GM21390 (cell line): Measurements from ENCODE around the gene KPNA6.
A peak's percentile ranks its signal among the peaks of the same experiment; 100 is the strongest.

Experiments used
- ATAC-seq: cut with Tn5 transposase; IDR thresholded peaks from one replicate; pipeline ENCODE4 v1.9.1; 2021; ENCODE audit not compliant: unreplicated experiment

The KPNA6 gene

DNA sequence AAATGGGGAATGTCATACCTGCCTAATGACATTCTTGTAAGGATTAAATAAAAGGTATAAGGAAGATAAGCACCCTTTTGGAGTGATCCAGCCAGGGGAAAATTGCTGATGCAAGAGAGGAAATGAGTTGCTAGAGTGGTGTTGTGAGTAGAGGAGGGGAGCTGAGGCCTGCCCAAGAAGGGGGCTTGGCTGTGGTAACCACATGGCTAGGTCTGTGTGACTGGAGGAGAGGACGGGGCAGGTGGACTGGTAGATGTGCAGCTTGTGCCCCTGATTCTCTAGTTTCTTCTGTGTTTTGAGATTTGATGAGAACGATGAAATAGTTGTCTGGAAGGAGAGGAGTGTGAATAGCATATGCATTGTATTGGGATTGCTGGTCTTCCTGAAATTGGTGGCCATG, 78.2 kb downstream of the KPNA6 start:
- ATAC-seq: no peak

DNA sequence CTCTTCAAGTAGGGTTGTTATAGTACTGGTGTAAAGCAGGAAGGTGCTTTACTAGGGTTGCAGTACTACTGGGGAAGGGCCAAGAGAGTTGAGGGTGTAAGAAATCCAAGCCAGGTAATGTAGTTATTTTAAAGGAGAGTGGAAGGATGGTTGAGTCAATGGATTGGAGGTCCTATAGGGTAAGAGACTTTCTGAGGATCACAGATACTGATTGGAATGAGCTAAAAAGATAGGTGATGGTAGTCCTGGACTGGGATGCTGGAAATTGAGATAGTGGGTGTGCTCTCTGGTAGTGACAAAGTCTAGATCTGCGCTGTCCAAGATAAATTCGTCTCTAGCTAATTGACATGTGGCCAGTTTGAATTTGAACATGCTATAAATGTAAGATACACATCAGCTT, 78.6 kb downstream of the KPNA6 start:
- ATAC-seq: no peak

DNA sequence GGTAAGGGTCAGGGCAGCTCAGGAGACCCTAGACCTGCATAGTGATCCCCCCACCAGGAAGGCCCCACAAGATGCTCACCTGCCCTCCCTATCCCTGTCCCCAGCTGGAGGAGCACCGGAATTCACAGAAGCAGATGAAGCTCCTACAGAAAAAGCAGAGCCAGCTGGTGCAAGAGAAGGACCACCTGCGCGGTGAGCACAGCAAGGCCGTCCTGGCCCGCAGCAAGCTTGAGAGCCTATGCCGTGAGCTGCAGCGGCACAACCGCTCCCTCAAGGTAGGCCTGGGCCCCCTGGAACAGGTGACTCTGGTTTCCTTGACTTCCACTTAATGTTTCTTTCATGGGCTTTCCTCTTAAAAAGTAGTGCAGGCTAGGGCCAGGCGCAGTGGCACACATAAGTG, 80.0 kb downstream of the KPNA6 start:
- ATAC-seq: no peak

DNA sequence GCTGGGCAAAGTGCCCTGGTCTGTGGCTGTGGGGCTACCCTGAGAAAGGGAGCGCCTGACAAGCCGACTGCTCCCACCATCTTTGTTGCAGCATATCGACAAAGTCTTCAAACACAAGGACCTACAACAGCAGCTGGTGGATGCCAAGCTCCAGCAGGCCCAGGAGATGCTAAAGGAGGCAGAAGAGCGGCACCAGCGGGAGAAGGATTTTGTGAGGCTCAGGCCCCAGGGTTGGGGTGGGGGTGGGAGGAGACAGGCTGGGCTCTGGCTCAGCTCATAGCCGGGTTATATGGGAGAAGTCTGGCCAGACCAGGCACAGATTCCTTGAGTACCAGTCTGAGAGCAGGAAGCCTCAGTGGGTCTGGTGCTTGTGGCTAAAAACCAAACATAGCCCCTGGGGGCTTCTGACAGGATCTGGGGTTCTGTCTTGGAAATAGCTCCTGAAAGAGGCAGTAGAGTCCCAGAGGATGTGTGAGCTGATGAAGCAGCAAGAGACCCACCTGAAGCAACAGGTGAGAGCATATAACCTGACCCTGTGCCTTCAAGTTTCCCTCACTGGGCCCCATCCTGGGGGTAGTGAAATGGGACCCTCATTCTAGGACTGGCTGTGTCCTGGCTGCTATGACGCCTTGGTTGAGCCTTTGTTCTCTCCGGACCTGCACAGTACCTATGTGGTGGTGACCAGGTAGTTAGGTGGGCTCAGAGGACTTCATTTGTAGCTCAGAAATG, 84.5 kb downstream of the KPNA6 start:
- no peak for ATAC-seq

DNA sequence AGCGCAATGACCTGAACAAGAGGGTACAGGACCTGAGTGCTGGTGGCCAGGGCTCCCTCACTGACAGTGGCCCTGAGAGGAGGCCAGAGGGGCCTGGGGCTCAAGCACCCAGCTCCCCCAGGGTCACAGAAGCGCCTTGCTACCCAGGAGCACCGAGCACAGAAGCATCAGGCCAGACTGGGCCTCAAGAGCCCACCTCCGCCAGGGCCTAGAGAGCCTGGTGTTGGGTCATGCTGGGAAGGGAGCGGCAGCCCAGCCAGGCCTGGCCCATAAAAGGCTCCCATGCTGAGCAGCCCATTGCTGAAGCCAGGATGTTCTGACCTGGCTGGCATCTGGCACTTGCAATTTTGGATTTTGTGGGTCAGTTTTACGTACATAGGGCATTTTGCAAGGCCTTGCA, 87.1 kb downstream of the KPNA6 start:
- no peak for ATAC-seq

DNA sequence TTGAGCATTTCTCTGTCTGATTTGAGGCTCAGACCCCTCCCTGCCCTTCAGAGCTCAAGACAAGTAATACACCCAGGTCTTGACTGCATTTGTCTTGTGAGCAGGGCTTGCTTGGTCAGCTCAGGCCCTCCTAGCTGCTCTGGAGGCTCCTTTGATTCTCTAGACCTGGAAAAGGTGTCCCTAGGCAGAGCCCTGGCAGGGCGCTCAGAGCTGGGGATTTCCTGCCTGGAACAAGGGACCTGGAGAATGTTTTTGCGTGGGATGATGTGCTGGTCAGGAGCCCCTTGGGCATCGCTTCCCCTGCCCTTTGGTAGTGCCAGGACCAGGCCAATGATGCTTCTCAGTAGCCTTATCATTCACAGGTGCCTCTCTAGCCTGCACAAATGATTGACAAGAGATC, 87.7 kb downstream of the KPNA6 start:
- no peak for ATAC-seq

DNA sequence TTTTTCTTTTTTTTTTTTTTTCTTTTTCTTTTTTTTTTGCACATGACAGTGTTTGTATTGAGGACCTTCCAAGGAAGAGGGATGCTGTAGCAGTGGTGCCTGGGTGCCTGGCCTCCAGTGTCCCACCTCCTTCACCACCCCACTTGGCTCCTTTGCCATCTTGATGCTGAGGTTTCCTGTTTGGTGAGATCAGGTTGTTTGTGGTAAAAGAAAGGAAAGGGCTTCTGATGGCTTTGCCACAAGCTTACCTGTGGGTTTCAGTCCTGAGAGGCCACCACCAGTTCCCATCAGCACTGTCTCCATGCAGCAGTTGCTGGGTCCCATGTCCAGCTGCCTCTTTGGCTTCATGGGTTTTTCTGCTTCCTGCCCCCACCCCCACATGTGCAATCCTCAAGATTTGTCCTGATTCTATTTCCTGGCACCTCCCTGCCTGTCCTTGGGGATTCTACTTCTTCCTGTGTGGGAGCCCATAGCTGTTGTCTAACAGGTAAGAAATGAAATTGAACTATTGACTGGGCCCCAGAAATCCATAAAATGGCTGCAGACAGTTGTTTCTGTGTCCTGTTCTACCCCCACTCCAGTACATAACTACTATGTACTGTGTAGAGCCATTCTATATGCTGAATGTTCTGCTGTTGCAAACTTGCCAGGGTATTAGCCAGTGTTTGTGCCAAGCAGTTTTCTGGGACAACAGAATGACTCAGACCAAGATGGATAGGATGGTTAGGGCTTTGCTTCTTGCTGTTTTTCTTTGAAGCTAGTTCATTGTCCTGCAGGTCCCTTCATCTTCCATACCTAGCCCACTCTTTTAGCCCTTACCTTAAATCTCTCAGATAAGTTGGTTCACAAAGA, 88.3 kb downstream of the KPNA6 start:
- ATAC-seq: no peak

DNA sequence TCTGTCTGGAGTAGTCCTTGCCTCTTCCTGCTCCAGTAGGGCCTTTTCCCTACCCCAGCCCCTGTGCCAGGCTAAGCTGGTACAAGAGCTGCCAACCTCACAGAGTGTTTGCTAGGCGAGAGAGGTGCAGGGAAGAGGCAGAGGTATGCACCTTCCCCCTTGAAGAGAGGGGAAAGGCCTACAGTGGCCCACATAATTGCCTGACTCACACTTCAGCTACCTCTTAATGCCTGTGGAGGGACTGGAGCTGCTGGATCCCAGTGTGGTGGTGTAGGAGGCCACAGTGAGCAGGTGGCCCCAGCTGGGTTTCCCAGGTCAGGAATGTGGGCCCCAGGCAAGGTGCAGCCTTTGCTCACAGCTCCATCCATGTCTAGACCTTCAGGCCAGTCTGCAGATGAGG, 89.2 kb downstream of the KPNA6 start:
- no peak for ATAC-seq

DNA sequence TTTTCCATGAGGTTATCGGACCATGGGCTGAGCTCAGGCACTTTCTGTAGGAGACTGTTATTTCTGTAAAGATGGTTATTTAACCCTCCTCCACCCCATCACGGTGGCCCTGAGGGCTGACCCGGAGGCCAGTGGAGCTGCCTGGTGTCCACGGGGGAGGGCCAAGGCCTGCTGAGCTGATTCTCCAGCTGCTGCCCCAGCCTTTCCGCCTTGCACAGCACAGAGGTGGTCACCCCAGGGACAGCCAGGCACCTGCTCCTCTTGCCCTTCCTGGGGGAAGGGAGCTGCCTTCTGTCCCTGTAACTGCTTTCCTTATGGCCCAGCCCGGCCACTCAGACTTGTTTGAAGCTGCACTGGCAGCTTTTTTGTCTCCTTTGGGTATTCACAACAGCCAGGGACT, 90.0 kb downstream of the KPNA6 start:
- ATAC-seq: no peak

DNA sequence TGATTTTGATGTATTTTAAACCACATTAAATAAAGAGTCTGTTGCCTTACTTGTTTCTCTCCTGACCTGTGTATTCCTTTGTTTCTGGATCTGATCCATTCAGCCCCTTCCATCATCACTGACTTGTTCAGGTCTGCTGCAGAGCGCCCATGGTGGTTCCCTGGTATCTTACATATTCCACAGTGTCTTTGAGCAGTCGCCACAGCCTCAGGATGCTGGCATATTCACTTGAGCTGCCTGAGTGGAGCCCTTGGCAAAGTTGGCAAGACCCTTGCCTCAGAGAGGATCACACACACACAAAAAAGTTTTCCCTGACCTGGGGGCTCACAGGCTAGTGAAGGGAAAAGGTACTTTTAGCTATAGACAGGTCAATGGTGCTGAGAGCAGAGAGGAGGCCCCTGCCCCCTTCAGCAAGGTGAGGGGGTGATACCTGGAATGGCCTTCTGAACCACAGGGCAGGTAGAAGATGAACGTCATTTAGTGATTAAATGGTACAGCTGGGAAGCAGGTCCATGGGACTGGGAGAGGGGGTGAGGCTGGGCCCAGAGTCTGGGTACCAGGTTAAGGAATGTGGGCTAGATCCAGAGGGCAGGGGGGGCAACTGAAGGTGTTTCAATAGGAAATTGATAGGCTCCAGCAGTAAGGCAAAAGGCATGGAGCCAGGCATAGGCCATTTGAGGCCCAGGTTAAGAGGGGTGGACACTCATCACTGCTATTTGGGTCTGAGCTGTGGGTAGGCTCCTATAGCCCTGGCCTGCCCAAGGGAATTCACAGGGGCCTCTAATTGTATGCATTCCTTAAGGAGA, 90.6 kb downstream of the KPNA6 start:
- ATAC-seq: no peak

DNA sequence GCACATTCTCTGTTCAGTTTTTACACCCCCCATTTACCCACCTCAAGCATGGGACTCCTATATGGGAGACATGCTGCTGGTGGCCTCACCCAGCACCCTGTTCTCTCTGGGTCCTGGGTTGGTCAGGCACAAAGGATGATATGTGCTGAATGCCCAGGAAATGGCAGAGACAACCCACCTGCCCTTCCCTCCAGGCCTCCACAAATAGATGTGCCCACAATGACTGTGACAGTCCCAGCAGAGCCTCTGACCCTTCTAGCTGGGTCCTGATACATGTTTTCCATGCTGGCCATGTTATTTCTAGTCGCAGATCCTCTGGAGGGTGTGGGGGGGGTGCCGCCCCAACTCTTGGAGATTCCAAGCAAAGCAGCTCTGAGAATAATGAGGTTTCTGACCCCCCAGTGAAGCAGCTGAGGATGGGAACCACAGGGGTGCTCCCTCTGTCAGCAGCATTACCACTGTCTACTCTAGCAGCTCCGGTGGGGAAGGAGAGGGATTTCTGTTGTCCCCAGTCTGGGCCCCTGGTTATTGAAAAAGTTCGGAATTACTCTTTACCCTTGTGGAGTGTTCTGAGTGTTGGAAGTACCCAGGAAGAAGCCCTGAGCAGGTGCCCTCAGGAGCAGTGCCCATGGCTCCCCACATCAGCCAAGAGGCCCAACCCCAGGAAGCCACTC, 91.3 kb downstream of the KPNA6 start:
- no peak for ATAC-seq

DNA sequence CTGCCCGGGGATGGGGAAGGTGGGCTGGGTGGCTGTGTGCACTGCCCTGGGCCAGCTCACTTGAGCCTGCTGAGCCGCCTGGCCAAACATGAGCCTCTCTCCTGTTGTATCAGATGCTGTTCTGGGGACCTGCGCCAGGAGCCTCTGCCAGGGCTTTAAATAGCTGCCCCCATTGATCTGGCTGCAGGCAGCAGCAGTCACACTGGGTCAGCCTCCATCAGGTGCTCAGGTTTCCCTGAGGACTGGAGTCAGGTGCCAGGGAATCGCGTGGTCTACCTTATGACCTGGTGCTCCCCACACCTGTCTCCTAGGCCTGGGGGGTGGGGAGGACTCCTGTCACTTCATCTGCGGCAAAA, 91.8 kb downstream of the KPNA6 start:
- no peak for ATAC-seq

DNA sequence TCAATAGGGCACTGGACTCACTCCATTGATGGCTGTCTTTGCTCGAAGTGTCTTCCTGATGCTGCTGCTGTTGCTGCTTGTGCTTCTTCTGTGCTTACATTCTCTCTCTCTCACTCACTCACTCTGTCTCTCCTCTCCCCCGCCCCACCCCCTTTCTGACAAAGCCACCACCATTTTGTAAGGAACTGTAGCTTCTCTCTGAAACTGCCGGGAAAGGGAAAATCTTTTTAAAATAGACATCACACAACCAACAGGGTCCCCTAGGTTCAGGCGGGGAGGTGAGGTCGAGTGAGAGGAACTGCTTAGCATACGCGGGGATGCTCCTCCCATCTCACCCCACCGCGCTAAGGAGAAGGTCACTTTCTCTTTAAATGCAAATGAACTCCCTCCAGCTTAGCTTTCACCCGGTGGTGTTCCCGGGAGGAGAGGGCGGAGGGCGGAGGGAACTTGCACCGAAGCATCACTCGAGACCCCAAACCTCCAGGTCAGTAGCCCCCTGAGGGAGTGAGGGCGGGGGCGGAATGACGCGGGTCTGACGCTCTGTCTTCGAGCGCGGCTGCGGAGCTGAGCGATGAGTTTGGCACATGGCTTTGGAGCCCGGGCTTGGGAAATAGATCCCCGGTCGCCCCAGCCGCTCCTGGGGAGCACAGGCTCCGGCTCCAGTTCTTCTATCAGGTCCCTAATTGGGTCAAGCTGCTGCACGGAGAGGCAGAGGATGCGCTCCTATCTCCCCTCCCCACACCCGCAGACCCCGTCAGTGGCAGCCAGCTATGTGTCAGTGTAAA, 92.6 kb downstream of the KPNA6 start, which contains the start of gene CCDC28B:
CCDC28B (plus strand) TSS at position 370 of the 785 bp plus-strand sequence. CDS start 1,341 bp downstream, outside the sequence.
- ATAC-seq: peak; percentile 24

DNA sequence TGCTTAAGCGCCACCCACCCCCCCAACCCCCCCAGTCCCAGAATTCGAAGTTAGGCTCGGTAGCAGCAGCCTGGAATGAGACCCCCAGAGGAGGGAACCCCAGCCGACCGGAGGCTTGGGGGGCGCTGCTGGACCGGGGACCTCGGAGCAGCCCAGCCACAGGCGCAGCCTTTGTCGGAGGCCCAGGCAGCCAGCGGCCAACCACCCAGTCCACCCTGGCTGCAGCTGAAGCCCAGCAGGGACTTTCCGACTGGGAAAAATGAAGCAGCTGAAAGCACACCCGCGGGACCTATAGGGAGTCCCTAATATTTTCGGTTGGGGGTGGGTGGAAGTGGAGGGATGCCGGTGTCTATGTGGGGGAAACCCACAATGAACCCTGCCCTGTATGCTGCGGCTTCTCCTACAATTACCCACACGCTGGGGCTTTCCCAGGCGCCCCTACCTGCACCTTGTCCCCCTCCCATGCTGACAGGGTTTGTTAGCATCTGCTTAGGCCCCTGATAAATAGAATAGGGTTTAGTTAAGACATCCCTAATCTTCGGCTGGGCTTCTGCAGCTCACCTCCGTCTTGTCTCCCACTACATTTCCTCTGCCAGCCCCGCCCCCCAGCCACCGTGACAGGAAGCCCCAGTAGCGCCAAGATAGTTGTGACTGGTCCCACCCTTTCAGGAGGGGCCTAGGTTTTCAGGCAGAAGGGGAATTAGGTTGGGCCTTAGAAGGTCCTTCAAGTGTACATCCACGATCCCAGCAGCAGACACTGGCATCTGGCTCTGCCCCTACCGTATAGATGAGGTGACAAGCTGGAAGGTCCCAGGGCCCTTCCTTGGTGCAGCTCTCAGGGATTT, 93.4 kb downstream of the KPNA6 start:
- ATAC-seq: peak; percentile 39

DNA sequence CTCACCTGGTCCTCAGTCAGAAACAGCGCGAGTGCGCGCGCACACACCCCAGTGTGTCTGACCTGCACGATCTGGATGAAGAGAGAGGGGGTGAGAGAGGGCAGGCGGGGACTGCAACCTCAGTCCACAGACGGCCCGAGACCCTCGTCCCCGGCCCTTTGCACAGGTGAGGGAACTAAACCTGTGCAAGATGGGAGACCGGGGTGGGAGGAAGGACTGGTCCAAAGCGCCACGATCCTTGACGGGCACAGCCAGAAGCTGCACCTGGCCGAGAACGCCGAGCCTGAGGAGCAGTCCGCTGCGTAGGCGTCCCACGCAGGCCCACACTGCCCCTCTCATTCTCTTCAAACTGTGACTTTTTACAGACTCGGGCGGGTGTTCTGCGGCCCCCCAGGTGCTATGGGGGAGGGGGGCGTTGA, 97.1 kb downstream of the KPNA6 start:
- no peak for ATAC-seq

DNA sequence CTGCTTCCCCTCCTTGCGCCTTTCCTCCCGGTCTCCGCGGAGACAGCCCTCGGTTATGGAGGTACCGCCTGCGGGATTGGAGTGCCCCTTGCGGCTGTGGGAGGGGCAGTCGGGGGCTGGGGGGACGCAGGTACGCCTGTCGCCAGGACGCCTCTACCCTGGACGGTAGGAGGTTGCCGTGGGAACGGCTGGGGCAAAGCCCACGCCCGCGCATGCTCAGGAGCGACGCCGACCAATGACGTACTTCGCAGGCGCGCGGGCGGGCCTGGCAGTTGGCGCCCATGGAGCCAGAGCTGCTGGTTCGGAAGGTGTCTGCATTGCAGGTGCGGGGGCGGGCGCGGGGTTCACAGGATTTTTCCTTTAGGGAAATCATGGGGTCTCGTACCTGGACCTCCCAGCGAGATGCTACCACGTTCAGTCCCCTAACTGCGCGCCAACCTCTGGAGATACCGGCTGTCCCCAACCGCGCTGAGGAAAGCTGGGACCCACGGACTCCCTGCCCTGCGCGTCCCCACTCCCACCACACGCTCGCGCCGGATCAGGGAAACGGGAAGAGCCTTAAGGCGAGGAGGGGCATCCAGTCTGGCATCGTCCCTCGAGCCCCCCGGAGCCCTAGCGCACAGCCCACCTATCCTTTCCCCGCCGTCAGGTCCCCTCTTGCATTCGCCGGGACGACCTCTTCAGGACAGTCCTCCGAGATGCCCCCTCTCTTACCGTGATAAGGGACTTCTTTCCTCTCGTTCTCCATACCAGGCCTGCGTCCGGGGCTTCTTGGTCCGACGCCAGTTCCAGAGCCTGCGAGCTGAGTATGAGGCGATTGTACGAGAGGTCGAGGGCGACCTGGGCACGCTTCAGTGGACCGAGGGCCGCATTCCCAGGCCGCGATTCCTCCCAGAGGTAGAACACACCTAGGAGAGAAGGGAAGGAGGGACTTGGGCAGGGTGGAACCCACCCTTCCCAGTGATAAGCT, 97.8 kb downstream of the KPNA6 start, which contains the start of gene IQCC:
IQCC (plus strand) TSS at position 271 of the 970 bp plus-strand sequence; CDS start at position 282, 11 bp downstream.
- ATAC-seq: peak; percentile 40

DNA sequence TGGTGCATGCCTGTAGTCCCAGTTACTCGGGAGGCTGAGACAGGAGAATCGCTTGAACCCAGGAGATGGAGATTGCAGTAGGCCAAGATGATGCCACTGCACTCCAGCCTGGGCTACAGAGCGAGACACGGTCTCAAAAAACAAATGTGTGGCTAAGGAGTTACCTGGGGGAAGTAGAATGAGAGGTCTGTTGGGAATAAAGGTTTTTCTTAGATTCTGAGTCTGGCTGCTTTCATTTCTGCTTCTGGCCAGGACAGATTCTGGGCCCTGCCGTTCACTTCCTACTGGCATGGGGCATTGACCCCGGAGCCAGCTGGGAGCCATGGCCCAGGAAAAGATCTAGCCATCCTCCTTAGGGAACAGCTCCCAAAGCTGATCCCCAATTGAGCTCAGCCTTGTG, 100.6 kb downstream of the KPNA6 start:
- no peak for ATAC-seq

DNA sequence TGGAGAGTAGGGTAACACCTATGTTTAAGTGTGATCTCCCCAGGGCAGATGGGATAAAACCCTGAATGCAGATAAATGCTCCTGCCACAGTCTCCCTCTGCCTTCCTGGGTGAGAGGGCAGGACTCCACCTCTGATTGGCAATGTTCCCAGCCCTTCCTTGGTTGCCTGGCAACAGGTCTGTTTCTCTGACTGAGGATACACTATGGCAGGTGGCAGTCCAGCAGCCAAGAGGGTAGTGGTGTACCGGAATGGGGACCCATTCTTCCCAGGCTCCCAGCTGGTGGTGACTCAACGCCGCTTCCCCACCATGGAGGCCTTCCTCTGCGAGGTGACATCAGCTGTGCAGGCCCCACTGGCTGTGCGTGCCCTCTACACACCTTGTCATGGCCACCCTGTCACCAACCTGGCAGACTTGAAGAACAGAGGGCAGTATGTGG, 101.1 kb downstream of the KPNA6 start, which contains the start of gene DCDC2B:
DCDC2B (plus strand) TSS at position 199 of the 438 bp plus-strand sequence; CDS start at position 204, 5 bp downstream.
- no peak for ATAC-seq
